GM19238 (cell line): ENCODE data around the gene LTK.
A peak's percentile ranks its signal among the peaks of the same experiment; 100 is the strongest.

Experiments used
- DNase-seq: peaks from one replicate; pipeline ENCODE4 v3.0.0; 2011; ENCODE audit warnings: low spot score; ENCODE audit not compliant: insufficient read length

LTK gene

GRCh38 chr15:41499109-41499851, 14.3 kb downstream of the LTK start:
- DNase-seq = no peak

DNA sequence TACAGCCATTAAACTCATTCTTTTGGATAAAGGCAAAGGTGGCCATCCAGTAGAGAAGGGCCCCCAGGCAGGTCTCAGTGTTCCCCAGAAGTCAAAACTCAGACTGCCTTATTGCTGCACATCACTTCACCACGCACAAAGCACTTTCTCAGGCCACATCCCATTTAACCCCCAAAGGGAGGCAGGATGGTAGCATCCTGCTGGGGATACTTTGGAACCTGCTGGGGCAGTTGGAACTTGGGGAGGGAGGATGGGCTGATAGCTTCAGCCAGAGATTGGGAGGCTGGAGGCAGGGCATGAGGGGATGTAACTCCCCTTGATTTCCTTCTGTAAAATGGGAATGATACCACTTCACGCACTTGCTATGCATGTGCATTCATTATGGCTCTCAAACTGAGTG, 15.0 kb downstream of the LTK start:
- no peak for DNase-seq

GRCh38 chr15:41495736-41496599, 17.7 kb downstream of the LTK start:
- no peak for DNase-seq

DNA sequence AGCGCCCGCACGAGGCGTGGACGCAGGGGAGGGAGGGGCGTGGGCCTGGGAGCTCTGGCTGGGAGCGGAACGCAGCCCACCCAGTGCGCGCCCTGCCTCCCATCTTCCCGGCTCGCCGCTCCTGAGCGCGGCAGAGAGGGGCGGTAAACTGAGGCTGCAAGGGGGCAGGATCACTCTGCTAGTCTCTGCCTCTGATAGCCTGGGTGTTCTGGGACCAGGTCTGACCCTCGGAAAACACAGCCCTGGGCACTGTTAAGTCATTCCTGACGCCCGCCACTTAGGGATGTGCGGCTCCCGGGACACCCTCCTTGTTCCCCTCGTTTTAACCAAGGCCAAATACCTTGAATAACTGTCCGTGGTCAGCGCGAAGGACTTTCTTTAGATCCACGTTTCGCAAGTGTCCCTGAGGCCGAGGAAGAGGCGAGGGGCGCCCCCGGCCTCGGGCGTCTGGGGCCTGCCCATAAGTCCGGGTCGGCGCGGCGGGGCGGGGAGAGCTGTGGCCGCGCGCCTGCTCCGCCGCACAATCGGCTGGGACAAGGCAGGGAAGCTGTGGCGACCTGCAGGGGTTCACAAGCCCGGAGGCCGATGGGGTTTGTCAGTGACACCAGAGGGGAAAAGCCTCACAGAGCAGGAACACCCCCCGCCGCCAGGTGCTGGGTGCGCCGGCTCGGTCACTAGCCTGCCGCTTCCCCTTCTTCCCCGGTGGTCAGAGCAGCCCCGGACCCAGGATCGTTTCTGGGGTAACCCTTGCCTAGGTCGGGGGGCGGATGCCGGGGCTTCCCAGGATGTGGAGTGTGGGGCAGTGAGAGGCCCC, 18.5 kb downstream of the LTK start:
- no peak for DNase-seq

GRCh38 chr15:41494190-41494921, 19.3 kb downstream of the LTK start:
- no peak for DNase-seq

DNA sequence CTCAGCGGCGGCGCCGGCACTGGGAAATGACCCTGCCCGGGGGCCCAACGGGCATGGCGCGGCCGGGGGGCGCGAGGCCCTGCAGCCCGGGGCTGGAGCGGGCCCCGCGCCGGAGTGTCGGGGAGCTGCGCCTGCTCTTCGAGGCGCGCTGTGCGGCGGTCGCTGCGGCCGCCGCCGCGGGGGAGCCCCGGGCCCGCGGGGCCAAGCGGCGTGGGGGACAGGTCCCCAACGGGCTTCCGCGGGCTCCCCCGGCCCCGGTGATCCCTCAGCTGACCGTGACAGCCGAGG, 19.8 kb downstream of the LTK start:
- no peak for DNase-seq

- DNase-seq = peak; percentile 88
These were observed 20.3 kb downstream of the LTK start, which contains the start of gene ITPKA for GRCh38 chr15:41493205-41493901. Gene ITPKA, plus strand, starts transcription at chr15:41493874. Its CDS starts 54 bp downstream, at chr15:41493928.

DNA sequence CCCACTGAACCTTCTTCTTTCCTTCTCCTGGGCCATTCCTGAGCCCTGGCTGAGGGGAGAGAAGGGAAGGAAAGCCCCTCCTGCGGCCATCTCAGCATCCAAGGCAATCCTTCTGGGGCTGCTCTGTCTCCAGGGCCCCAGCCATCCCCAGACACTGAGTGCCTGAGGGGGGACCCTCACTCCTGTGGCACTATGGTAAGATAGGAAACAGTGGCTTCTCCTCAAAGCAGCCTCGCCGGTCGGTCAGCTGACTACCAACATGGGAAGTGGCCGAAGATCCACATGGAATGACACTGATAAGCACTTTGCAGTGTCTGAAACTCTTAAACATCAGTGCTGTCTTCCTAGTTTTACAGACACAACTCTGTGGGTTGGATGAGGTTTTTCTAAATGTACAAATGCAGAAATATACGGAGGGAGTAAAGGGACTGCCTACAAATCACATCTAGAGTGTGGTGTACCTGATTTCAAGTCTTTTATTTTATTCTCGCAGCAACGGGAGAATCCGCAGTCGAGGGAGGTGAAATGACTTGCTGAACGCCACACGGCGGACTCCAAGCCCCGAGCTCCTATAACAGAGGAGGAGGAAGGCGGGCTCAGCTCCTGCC, 20.9 kb downstream of the LTK start:
- DNase-seq = no peak

DNA sequence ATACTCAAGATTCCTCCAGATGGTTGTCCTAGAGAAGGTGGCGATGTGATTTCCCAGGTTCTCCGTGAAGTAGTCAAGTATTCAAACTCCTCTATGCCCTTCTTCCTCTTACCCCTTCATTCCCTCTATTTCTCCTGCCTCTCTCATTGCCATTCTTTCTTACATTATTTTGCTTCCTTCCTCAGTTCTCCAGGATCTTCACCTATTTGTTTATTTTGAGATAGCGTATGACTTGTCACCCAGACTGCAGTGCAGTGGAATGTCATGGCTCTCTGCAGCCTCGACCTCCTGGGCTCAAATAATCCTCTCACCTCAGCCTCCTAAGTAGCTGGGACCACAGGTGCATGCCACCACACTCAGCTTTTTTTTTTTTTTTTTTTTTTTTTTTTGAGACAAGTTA, 21.7 kb downstream of the LTK start:
- DNase-seq = no peak

- no peak for DNase-seq
These were observed 23.3 kb downstream of the LTK start for GRCh38 chr15:41490355-41490754.

- no peak for DNase-seq
These were observed 24.0 kb downstream of the LTK start for GRCh38 chr15:41489641-41490040.

GRCh38 chr15:41487802-41488201, 25.8 kb downstream of the LTK start:
- DNase-seq = no peak

- DNase-seq = no peak
These were observed 26.2 kb downstream of the LTK start for GRCh38 chr15:41487381-41487780.

GRCh38 chr15:41486286-41486685, 27.3 kb downstream of the LTK start:
- DNase-seq = no peak

DNA sequence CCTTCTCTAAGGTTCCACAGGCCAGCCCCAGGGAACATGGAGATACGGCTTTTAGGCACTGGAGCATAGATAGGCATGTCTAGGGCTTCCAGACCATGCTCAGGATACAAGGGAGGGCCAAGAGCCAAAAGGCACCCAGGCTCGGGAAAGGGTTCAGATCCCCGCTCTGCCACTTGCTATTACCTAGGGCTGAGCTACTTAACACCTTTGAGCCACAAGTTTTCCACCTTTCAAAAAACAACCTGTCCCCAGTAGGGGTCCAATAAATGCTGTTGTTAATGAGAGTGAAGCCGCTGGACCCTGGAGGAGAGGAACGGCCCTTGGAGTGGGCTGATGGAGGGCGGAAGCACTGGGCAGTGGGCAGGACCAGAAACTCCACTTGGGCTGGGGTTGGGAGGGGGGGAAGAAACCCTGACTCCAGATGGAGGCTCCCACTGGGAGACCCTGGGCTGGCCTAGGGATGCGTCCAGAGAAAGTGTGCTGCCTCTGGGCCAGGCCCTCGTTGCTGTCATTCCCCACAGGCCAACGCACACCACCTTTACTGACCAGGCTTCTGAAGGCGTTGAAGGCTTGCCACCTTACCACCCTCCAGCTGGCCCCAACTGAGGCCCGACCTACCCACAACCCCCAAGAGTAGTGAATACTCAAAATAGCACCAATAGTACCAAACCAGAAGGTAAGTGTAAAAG, 28.5 kb downstream of the LTK start:
- DNase-seq = no peak

DNA sequence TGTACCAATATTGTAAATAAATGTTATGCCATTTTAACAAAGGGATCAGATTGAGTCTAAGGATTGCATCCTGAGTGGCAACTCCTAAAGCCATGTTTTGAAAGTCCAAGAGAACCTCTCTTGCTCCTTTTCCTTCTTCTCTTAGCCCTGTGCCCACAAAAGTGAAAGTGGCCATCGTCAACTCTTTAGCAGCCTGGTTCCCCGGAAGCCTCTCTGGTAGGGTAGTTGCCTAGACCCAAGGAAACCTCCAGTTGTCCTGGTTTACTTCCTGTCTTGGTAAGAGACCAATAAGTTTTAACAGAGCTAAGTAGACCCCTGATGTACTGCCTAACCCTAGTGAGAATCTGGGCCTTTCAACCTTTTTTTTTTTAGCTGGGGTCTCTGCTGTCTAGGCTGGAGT, 30.1 kb downstream of the LTK start:
- no peak for DNase-seq

DNA sequence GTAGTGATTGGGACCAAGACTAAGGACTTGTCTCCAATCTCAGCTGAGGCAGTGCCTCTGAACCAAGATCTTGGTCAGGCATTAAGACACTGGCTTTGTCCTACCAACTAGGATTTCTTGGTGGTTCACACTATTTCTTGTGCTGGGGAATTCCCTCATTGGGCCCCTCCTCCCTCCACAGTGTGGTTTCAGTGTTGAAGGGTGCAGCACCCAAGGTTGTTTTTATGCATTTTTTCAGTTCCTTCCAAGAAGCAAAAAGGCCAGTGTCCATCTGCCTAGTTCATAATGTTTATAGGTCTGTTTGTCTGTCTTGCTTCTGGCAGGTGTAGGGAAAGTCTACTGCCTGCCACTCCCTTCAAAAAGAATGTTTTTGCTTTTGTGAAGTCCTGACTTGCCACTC, 30.5 kb downstream of the LTK start:
- peak; percentile 78 for DNase-seq

DNA sequence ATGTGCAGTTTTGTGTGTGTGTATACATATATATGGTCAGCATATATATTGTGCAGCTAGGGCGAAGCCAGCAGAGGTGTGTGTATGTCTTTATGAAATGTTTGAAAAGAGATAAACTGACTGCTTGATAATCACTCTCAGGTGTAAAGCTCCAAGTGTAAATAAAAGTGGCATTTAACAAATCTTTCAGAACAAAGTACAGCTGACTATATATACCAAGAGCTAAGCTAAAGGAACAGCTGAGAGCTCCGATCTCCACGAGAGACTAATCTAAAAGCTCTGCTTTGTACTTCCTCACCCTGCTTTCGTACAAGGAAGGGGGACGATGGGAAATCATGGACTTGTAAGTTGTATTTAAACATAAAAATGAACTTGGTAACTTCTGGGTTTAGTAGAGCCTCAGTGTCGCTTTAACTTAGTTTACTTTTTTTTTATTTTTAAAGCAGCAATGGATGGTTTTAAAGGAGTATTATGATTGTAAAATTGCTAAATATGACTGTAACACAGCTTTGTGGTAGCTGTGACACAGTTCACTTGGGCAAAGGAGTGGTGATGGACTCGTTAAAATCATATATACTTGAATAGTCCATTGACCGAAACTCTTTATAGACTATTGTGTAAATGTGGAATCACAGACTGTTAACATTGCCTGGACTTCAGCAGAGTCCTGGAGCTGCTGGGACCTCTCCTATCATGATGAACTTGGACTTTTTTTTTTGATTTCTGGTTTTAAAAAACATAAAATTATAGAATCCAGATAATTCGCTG, 31.3 kb downstream of the LTK start:
- DNase-seq = no peak
